KOPT-K1 (cell line): ENCODE data around the gene ZNF502.

Source experiments
- H3K27ac ChIP-seq: fragments of 200-600 bp; sonication (generic); 2 replicates; pipeline ENCODE4 v1.5.1; 2016; ENCODE audit warnings: antibody characterized with exemption, mild to moderate bottlenecking, low read depth, low read length; ENCODE audit not compliant: poor library complexity, severe bottlenecking
- H3K36me3 ChIP-seq: fragments of 200-600 bp; sonication (generic); 2 replicates; pipeline ENCODE4 v1.5.1; 2017; ENCODE audit warnings: antibody characterized with exemption, mild to moderate bottlenecking, low read length, moderate library complexity; ENCODE audit not compliant: insufficient read depth
- H3K9me3 ChIP-seq: fragments of 200-600 bp; sonication (generic); 2 replicates; pipeline ENCODE4 v1.5.1; 2017; ENCODE audit warnings: antibody characterized with exemption, low read length, mild to moderate bottlenecking; ENCODE audit not compliant: insufficient read depth, poor library complexity, severe bottlenecking

ZNF502 gene

GRCh38 chr3:44734646-44735168 is 22.2 kb downstream of the ZNF502 start:
- Histone ChIP-seq H3K36me3 (peaks cover 26% of the 10 kb centered on the region; the same call in 1 of the 2 replicates), H3K27ac (no peak overlapping the region), H3K9me3 (peaks cover 84% of the 10 kb centered on the region)

- peaks cover 68% of the 10 kb centered on the region for H3K9me3 ChIP-seq
Observed at GRCh38 chr3:44761101-44761423, 48.6 kb downstream of the ZNF502 start.

GRCh38 chr3:44761424-44762169 is 49.1 kb downstream of the ZNF502 start, which contains the start of the genes KIAA1143 and KIF15:
TSS of gene KIAA1143 (minus strand) at chr3:44761619. CDS start at chr3:44761602, 17 bp downstream.
TSS of gene KIF15 (plus strand) at chr3:44761794. CDS start at chr3:44761866, 72 bp downstream.
- Histone ChIP-seq H3K36me3 (peaks cover 68% of the 10 kb centered on the region), H3K9me3 (peaks cover 68% of the 10 kb centered on the region), H3K27ac (peak within 1 kb of the TSS; percentile 87)

More at GRCh38 chr3:44761101-44761423, 48.6 kb downstream of the ZNF502 start:
- peak overlapping the region; percentile 87 for H3K27ac ChIP-seq
- peaks cover 68% of the 10 kb centered on the region for H3K36me3 ChIP-seq

GRCh38 chr3:44762170-44762677 is 49.8 kb downstream of the ZNF502 start:
- peaks cover 68% of the 10 kb centered on the region for H3K36me3 ChIP-seq
- H3K9me3 ChIP-seq: peaks cover 67% of the 10 kb centered on the region
- peak overlapping the region; percentile 87 for H3K27ac ChIP-seq

- Histone ChIP-seq H3K36me3 (peaks cover 68% of the 10 kb centered on the region), H3K9me3 (peaks cover 67% of the 10 kb centered on the region), H3K27ac (peak overlapping the region; percentile 87)
Observed at GRCh38 chr3:44762690-44763089, 50.2 kb downstream of the ZNF502 start.

- Histone ChIP-seq H3K9me3 (peaks cover 67% of the 10 kb centered on the region), H3K36me3 (peaks cover 68% of the 10 kb centered on the region)
Observed at GRCh38 chr3:44764248-44764647, 51.8 kb downstream of the ZNF502 start.

GRCh38 chr3:44771424-44772098 is 59.1 kb downstream of the ZNF502 start:
- H3K9me3 ChIP-seq: peaks cover 66% of the 10 kb centered on the region
- no peak overlapping the region for H3K27ac ChIP-seq
- peaks cover 99% of the 10 kb centered on the region for H3K36me3 ChIP-seq

More at GRCh38 chr3:44764248-44764647, 51.8 kb downstream of the ZNF502 start:
- H3K27ac ChIP-seq: no peak overlapping the region

- Histone ChIP-seq H3K27ac (no peak overlapping the region), H3K36me3 (peaks cover 99% of the 10 kb centered on the region), H3K9me3 (peaks cover 62% of the 10 kb centered on the region)
Observed at GRCh38 chr3:44772099-44772442, 59.6 kb downstream of the ZNF502 start.
